Bronchial epithelial cell (primary cell): ENCODE data around the gene NPFFR1. TPM values are rescaled to one million over a fixed set of nuclear protein-coding genes. Genes with fewer than 3 reads are reported as not detected.

Experiments
- DNase-seq: peaks from one replicate; pipeline ENCODE4 v3.0.0-alpha.2; 2010; ENCODE audit warnings: low read depth
- FAIRE-seq: peaks from 2 replicates; lab custom pipeline; 2011; peaks lifted over from hg19 to GRCh38; lab: Jason Lieb, UNC
- H3K27me3 ChIP-seq: 2 replicates; pipeline ENCODE4 v1.5.1; 2011; ENCODE audit warnings: low read length; ENCODE audit not compliant: control insufficient read depth, insufficient read depth
- H3K36me3 ChIP-seq: 2 replicates; pipeline ENCODE4 v1.5.1; 2011; ENCODE audit warnings: low read length; ENCODE audit not compliant: control insufficient read depth, insufficient read depth
- H3K4me3 ChIP-seq: 2 replicates; pipeline ENCODE4 v1.5.1; 2011; ENCODE audit warnings: mild to moderate bottlenecking, low read depth, low read length, control low read depth
- CTCF ChIP-seq: IDR thresholded peaks from 2 replicates; pipeline ENCODE4 v1.5.1; 2011; ENCODE audit warnings: mild to moderate bottlenecking, moderate library complexity, low read length, control low read depth, inconsistent platforms; ENCODE audit not compliant: insufficient read depth, severe bottlenecking
- total RNA-seq: library from RNA; depleted of rRNA; stranded (reverse); fragments of >200 nt; gene quantifications from 2 replicates; pipeline ENCODE4 v1.2.1, GENCODE V29; 2014

Gene NPFFR1
- total RNA-seq, 1 donor from 2014 or later = not detected

DNA sequence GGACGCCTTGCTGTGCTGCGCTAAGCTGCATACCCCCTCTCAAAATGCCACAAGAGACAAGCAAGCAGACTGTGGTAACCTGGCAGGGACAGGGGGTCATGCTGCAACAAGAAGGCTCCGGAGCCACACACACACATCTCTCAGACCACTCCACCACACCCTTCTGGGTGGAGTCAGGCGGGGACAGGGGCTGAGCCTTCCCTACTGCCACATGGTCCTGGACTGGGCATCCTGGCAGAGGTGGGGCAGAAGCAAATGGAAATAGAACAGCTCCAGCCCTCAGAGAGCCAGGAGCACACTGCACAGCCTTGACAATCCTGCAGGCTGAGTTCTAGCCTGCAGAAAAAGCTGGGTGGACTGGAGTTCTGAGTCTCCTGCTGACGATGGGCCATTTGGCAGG, 28.4 kb upstream of the NPFFR1 start:
- FAIRE-seq (no peak), DNase-seq (no peak)
- H3K27me3 ChIP-seq = no peaks in the 10 kb centered on the region

DNA sequence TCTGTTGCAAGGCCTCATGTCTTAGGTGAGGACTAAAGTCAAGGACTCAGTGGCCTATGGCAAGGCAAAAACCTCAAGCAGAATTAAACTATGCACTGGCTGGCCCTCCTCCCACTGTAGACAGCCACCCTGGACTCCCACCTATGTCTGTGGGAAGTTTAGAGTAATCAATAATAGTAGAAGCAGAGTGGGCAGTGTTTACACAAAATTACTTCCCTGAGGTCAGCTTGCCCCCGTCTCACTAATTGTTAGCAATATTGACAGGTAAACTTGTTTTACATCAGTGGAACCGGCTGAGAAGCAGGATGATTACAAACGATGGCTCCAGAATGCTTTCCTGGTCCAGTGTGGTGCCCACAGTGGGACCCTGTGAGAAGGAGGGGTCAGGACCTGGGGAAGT, 27.9 kb upstream of the NPFFR1 start:
- H3K4me3 ChIP-seq = no peak overlapping the region
- DNase-seq (no peak), FAIRE-seq (no peak)
- no peaks in the 10 kb centered on the region for H3K27me3 ChIP-seq
- H3K36me3 ChIP-seq = no peaks in the 10 kb centered on the region
- no peak for TF ChIP-seq CTCF

More for the DNA sequence above, 28.4 kb upstream of the NPFFR1 start:
- Histone ChIP-seq H3K4me3 (no peak overlapping the region), H3K36me3 (no peaks in the 10 kb centered on the region)
- TF ChIP-seq CTCF = no peak

- no peak for TF ChIP-seq CTCF
Measured at GRCh38 chr10:70309661-70310060, 25.9 kb upstream of the NPFFR1 start.

GRCh38 chr10:70308121-70309060, 24.6 kb upstream of the NPFFR1 start:
- TF ChIP-seq CTCF = no peak
- no peak overlapping the region for H3K4me3 ChIP-seq
- no peak for DNase-seq
- no peaks in the 10 kb centered on the region for H3K27me3 ChIP-seq
- H3K36me3 ChIP-seq = no peaks in the 10 kb centered on the region
- FAIRE-seq = no peak

More at GRCh38 chr10:70309661-70310060, 25.9 kb upstream of the NPFFR1 start:
- Histone ChIP-seq H3K36me3 (no peaks in the 10 kb centered on the region), H3K4me3 (no peak overlapping the region), H3K27me3 (no peaks in the 10 kb centered on the region)
- no peak for DNase-seq
- FAIRE-seq = no peak

- no peak for TF ChIP-seq CTCF
- FAIRE-seq = no peak
Measured at GRCh38 chr10:70306886-70307520, 23.2 kb upstream of the NPFFR1 start.

More at GRCh38 chr10:70306886-70307520, 23.2 kb upstream of the NPFFR1 start:
- Histone ChIP-seq H3K36me3 (no peaks in the 10 kb centered on the region), H3K27me3 (no peaks in the 10 kb centered on the region), H3K4me3 (no peak overlapping the region)
- DNase-seq = no peak
